Subcutaneous adipose tissue (tissue), 4 donors: ENCODE measurements around the gene GNG13. TPM values are rescaled to one million over a fixed set of nuclear protein-coding genes. Genes with fewer than 3 reads are reported as not detected.

ENCODE experiments used
- total RNA-seq, 4 donors: library from RNA; depleted of rRNA; stranded (reverse); fragments of >200 nt; gene quantifications; one replicate each; pipeline ENCODE4 v1.1.0, GENCODE V29; 2016
- TF ChIP-seq, protein P1 (sequence below): fragments of 450-650 bp; IDR thresholded peaks from one replicate; pipeline ENCODE4 v1.5.1; 2016; ENCODE audit warnings: low read depth, mild to moderate bottlenecking, control low read depth, antibody characterized with exemption, moderate library complexity

Gene GNG13
- total RNA-seq, 4 donors from 2014 or later, result not detected

- TF ChIP-seq, protein P1, sequence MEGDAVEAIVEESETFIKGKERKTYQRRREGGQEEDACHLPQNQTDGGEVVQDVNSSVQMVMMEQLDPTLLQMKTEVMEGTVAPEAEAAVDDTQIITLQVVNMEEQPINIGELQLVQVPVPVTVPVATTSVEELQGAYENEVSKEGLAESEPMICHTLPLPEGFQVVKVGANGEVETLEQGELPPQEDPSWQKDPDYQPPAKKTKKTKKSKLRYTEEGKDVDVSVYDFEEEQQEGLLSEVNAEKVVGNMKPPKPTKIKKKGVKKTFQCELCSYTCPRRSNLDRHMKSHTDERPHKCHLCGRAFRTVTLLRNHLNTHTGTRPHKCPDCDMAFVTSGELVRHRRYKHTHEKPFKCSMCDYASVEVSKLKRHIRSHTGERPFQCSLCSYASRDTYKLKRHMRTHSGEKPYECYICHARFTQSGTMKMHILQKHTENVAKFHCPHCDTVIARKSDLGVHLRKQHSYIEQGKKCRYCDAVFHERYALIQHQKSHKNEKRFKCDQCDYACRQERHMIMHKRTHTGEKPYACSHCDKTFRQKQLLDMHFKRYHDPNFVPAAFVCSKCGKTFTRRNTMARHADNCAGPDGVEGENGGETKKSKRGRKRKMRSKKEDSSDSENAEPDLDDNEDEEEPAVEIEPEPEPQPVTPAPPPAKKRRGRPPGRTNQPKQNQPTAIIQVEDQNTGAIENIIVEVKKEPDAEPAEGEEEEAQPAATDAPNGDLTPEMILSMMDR, result no peak
Observed at GRCh38 chr16:783404-784161, 17.0 kb downstream of the GNG13 start.

- TF ChIP-seq, protein P1, result no peak
Observed at GRCh38 chr16:782766-783403, 17.6 kb downstream of the GNG13 start.

- TF ChIP-seq, protein P1, result no peak
Observed at GRCh38 chr16:782258-782657, 18.3 kb downstream of the GNG13 start.

DNA sequence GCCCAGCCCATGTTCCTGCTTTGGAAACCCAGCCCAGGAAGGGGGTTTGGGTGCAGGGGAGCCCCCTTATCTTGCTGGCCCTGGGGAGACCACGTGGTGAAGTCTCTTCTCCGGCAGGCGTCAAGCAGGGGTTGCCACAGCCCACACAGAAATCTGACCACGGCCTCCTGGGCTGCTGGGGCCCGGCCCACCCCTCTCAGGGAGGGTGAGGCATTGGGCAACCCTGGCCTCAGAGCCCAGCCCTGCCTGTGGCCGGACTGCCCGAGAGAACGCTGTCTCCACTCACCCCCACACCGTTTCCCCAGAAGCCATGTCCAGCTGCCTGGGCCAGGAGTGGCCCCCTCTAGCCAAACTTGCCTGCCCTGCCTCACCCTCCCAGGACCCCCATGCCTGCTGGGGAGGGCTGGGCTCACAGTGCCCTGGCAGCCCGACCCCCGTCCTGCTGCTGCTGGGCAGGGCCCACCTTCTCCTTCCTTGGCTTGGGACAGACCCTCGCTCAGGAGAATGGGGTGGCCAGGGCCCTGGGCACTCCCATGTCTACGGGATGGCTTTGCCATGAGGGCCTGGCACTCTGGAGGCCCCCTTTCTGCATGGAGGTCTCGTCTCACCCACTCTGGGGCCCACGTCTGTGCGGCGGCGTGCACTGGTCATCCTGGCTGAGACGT, 19.1 kb downstream of the GNG13 start:
- TF ChIP-seq, protein P1, result no peak

- TF ChIP-seq, protein P1, result no peak
Observed at GRCh38 chr16:780296-780695, 20.2 kb downstream of the GNG13 start.

DNA sequence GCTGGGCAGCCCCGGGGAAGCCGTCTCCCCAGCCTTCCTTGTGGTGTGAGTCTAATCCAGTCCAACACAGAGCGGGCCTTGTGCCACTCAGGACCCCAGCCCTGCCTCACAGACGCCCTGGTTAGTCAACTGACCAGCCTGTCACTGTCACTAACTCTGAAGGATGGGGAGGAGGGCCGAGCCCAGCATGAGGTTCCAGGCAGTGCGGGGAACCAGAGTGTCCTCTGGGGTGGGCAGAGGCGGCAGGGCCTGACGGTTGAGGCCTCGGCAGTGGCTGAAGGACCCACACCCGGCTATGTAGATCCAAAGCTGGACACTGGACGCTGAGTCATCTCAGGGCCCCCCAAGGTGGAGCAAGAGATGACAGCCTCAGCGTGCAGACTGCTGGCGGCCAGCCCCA, 21.0 kb downstream of the GNG13 start:
- TF ChIP-seq, protein P1, result no peak

DNA sequence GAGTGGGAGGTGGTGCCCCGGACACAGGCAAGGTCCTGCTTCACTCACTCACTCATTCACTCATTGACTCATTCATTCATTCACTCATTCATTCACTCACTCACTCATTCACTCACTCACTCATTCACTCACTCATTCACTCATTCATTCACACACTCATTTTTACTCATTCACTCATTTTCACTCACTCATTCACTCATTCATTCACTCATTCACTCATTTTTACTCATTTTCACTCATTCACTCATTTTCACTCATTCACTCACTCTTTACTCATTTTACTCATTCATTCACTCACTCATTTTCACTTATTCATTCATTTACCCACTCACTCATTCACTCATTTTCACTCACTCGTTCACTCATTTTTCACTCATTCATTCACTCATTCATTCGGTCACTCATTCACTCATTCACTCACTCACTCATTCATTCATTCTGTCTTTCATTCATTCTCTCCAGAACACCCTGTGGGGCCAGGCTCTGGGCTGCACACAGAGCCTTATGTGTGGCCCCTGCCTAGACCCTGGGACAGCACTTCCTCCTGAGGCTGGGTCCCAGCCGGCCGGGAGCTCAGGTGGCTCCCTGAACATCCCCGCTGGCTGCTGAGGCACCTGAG, 21.5 kb downstream of the GNG13 start:
- TF ChIP-seq, protein P1, result no peak
